Right kidney (tissue), 1 donor: ENCODE data around the gene TMEM184C.

Experiments
- DNase-seq: peaks from one replicate; pipeline ENCODE4 v3.0.0-alpha.2; 2016

Gene TMEM184C

DNA sequence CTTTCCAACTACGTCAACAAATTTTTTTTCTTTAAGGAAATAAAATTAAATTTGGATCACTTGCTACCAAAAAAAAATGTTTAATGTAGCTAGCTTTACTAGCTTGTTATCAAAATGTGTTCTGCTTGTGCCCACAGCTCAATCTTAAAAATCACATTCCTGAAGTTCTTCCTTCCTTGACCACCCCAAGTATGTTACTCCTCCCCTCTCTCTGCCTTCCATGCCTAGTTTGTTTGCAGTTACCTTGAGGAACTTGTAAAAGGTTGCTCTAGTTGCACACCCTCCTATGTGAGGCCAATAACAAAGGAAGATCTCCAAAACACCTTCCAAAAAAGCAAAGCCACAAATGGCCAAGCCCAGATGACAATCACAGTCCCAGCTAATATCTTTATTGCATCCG is 19.6 kb upstream of the TMEM184C start:
- no peak for DNase-seq

DNA sequence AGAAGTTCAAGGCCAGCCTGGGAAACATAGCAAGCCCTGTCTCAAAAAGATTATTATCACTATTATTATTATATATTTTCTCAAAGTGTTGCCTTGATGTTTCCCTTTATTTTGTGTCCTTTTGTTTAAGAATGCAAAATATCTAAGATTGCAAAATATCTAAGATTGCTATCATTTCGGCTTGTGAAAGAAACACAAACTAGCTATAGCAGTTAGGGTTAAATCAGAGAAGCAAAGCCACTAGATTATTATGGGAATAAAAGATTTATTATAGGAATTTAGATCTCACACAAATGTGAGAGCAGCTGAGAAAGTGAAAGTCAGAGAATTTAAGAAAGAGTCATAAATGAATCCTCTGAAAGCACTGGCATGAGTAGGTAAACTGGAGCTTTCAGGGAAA is 18.0 kb upstream of the TMEM184C start:
- DNase-seq = no peak

DNA sequence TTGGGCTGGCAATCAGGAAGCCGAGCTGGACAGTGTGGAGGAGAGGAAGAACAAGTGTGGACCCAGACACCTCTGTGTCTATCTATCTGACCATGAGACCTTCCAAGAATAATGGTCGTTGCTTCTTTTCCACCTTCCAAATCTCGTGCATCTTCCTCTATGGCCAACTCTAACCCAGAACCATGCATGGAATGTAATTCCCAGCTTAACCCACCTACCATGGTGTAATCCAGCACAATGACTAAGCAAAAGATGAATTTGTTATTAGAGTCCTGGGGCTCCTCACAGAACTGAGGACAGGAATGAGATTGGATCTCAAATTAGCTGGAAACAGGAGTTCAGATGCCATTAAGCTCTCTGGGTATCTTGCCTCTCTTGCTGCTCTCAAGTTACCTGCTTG is 17.4 kb upstream of the TMEM184C start:
- no peak for DNase-seq

DNA sequence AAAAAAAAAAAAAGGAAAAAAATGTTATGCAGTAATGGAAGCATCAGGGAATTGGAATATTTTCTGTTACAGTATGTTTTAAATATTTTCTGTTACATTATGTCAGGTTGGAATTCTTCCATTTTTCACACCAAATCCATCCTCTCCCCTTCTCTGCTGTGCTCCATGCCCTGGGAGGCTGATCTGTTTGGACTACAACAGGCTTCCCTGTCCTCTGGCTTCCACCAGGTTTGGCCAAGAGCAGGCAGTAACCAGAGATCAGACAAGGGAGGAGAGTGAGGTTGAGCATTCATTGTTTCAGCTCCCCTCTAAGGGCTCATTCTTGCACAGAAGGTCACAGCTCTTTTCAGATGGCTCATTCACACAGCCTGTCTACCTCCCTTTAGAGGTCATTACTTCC is 11.7 kb upstream of the TMEM184C start:
- no peak for DNase-seq

DNA sequence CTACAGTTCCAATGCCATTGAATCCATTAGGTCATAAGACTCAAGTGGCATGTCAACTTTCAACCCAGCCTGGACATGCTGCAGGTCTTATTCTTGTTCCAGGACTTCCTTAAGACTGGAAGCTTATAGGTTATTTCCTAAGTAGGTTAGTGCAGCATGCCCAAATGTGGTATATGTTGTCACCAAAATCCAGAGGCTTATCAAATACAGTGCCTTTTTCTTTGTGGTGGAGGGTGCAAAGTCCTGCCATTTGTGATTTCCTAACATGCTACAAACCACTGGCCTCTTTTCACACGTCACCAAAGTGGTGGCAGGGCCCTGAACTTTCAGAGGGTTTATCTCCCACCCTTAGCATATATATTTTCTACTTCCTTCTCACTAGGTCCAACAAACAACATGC is 9.7 kb upstream of the TMEM184C start:
- DNase-seq = no peak

DNA sequence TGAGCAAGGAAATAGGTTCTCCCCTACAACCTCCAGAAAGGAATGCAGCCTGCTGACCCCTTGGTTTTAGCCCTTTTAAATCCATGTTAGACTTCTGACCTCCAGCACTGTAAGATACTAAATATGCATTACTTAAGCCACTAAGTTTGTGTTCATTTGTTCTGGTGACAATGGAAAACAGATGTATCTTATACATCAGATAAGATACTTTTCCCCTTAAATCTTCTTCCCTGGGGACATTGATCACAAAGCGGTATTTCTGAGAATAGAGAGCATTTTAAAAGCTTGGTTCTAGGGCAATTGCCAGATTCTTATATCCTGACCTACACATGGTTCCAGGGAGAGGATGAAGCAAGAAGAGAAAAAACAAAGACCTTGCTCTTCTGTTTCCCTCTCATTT is 6.5 kb upstream of the TMEM184C start:
- no peak for DNase-seq

- DNase-seq = no peak
Observed at GRCh38 chr4:147616849-147617172, 386 bp upstream of the TMEM184C start.

GRCh38 chr4:147617841-147618691 is 869 bp downstream of the TMEM184C start:
- DNase-seq = no peak

GRCh38 chr4:147620315-147620714 is 3.1 kb downstream of the TMEM184C start:
- DNase-seq = no peak

DNA sequence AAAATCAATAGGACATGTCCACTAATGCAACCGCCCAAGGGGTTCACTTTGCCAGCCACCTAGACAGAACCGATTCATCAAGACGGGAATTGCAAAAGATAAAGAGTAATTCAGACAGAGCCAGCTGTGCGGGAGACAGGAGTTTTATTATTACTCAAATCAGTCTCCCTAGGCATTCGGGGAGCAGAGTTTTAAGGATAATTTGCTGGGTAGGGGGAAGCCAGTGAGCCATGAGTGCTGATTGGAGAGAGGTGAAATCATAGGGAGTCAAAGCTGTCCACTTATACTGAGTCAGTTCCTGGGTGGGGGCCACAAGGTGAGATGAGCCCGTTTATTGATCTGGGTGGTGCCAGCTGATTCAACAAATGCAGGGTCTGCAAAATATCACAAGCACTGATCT is 8.5 kb downstream of the TMEM184C start:
- no peak for DNase-seq

DNA sequence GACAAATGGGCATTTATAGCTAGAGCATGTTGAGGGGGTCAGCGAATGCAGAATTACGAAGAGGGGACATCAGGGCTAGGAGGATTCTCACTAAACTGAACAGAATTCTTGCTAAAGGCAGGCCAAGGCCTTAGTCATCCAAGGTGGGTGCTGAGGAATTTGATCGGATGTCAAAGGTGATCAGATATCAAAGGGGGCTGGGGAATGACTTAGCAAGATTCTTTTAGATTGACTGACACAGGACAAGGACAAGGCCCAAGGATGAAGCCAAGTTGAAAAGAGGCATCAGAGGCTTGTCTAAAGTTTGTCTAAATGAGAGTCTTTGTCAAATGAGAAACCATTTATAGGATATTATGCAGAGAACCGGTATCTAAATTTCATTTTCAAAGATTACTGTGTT is 9.7 kb downstream of the TMEM184C start:
- no peak for DNase-seq

GRCh38 chr4:147628415-147628814 is 11.2 kb downstream of the TMEM184C start:
- DNase-seq = no peak

DNA sequence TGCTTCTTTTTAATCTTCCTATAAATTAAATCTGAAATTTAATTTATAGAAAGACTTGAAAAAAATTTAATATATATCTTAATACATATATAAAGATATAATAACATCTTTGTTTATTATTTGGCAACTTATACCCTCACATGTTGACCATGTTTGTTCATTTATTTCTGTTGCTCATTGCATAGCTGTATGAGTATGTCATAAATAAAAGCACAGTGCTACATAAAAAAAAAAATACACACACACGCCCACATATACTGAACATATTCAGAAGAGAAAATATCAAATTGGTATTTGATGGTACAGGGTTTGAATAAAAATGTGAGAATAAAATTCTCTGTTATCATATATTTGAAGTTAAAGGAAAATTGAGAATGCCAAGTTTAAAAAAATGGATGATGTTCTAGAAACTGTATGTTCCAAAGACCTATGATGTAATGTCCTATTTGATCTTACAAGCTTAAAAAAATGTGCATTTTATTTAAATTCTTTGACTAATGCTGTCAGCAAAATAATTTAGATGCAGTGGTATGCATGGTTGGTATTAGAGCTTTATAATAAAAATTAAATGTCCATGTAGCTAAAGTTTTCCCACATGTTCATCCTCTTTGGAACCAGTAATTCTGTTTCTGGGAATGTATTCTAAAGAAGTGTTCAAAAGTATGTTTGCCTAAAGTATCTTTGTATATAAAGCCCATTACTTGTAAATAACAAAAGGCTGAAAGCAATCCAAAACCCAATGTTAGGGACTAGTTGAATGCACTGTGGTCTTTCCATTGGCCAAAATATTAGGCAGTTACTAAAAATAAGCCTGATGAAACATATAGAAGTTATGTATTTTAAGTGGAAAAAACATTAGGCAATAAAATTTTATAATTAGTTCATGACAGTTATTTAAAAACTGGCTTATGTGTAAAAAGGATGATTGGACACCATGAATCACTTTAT is 12.9 kb downstream of the TMEM184C start:
- DNase-seq = no peak

- no peak for DNase-seq
Observed at GRCh38 chr4:147633113-147633512, 15.9 kb downstream of the TMEM184C start.

DNA sequence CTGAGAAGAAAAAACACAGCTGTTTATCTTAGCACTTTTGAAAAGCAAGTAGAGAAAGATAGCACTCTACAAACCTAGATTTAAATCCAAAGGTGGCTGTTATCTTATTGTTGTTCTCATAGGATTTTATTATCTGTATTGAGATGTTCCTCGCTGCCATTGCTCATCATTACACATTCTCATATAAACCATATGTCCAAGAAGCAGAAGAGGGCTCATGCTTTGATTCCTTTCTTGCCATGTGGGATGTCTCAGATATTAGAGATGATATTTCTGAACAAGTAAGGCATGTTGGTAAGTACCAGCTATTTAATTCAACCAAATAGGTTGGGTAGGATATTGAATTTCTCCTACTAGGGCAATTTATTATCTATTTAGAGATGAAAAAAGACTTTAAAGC is 16.4 kb downstream of the TMEM184C start:
- no peak for DNase-seq

DNA sequence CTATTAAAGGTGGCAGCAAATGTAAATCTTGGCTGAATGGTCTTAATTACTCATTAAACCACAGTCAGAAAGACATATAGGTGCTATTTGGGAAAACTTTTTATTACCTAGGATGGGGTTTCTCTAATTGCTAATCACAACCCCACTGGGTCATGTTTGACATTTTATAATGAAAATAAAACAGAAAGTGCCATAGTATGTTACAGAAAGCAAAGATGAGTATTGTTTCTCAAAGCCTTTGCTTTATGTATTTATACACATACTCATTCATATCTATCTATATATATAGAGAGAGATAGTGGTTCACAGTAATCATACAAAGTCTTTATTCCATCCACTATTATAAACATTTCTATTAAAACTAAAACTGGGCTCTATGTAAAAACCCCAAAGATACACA is 18.2 kb downstream of the TMEM184C start:
- no peak for DNase-seq

DNA sequence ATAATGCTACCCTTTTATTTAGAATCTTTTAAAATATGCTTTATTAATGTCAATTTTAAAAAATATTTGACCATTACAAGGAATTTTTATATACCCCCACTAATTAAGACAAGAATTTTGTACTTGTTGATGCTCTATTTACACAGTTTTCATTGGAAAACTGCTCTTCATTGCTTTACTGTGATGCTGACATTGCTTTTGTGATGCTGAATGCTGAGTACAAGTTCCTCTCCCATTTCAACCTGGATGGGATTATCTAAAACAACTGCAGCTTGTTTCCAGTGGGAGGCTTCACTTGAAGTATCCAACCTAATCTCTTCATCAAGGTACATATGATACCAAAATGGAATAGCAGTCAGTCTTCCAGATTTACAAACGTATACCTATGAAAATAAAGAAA is 21.2 kb downstream of the TMEM184C start:
- DNase-seq = no peak

- DNase-seq = no peak
Observed at GRCh38 chr4:147638942-147639341, 21.7 kb downstream of the TMEM184C start.

- DNase-seq = no peak
Observed at GRCh38 chr4:147639388-147639787, 22.2 kb downstream of the TMEM184C start.

- no peak for DNase-seq
Observed at GRCh38 chr4:147640331-147640730, 23.1 kb downstream of the TMEM184C start.

DNA sequence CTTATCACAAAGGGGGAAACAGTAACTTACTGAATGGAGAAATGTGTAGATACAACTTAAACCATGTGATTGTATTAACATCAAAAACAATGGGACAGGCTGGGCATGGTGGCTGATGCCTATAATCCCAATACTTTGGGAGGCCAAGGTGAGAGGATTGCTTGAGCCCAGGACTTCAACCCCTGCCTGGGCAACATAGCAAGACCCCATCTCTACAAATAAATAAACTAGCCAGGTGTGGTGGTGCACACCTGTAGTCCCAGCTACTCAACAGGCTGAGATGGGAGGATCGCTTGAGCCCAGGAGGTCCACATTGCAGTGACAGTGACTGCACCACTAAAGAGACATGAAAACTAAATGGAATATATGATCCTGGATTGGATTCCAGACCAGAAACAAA is 26.4 kb downstream of the TMEM184C start:
- DNase-seq = no peak

DNA sequence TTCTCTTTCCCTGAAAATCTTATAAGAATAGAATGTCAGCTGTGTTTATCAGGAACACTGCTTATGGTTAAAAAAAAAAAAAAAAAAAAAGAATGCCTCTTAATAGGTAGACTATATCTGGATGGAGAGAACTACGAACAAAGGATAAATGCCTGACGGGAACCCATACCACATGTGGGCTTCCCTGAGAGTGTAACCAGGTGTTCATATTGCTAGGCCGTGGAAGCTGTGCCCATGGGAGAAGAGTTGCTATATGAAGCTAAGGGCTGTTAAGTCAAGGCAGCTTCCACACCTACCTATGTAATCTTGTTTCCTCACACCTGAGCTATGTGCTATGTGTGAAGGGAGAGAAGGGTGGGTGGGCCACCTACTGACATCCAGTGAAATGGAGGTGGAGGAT is 27.3 kb downstream of the TMEM184C start:
- no peak for DNase-seq

GRCh38 chr4:147645099-147645498 is 27.9 kb downstream of the TMEM184C start:
- DNase-seq = no peak

DNA sequence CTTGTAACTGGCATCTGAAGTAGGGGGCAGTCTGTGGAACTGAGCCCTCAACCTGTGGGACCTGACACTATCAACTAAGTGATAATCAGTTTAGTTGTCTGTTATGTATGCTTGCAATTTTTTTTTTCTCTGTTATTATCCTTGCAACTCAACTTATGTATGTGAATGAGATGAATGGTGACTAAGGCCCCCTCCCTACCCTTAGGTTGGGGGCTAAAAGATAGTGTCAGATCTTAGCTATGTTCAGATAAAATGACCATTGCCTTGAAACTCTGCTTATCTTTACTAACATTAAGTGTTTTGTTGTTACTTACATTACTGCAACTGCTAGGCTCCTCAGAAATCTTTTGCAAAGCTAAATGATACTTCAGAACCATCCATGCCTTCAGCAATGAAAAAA is 31.5 kb downstream of the TMEM184C start:
- no peak for DNase-seq
